Nephron progenitor cell (in vitro differentiated cells): ENCODE data around the gene CIAO3.

Experiments
- DNase-seq: peaks from one replicate; pipeline ENCODE4 v3.0.0; 2021
- H3K27ac Mint-ChIP-seq: 2 replicates; pipeline ENCODE4 v1.8.0; 2021; ENCODE audit warnings: mild to moderate bottlenecking, moderate library complexity, mixed read lengths
- H3K27me3 Mint-ChIP-seq: 2 replicates; pipeline ENCODE4 v1.8.0; 2021; ENCODE audit warnings: mild to moderate bottlenecking, low read depth, mixed read lengths; ENCODE audit not compliant: poor library complexity
- H3K36me3 Mint-ChIP-seq: 2 replicates; pipeline ENCODE4 v1.8.0; 2021; ENCODE audit warnings: low read depth, mixed read lengths
- H3K4me1 Mint-ChIP-seq: 2 replicates; pipeline ENCODE4 v1.8.0; 2021; ENCODE audit warnings: mixed read lengths
- H3K4me3 Mint-ChIP-seq: 2 replicates; pipeline ENCODE4 v1.8.0; 2021; ENCODE audit warnings: mild to moderate bottlenecking, moderate library complexity, mixed read lengths
- H3K9me3 Mint-ChIP-seq: 2 replicates; pipeline ENCODE4 v1.8.0; 2021; ENCODE audit warnings: mild to moderate bottlenecking, moderate library complexity, mixed read lengths
- TF ChIP-seq, protein P1 (sequence below): fragments of 200-600 bp; sonication (generic); IDR thresholded peaks from 2 replicates; pipeline ENCODE4 v1.5.0; 2021; ENCODE audit warnings: antibody characterized with exemption

Gene CIAO3

DNA sequence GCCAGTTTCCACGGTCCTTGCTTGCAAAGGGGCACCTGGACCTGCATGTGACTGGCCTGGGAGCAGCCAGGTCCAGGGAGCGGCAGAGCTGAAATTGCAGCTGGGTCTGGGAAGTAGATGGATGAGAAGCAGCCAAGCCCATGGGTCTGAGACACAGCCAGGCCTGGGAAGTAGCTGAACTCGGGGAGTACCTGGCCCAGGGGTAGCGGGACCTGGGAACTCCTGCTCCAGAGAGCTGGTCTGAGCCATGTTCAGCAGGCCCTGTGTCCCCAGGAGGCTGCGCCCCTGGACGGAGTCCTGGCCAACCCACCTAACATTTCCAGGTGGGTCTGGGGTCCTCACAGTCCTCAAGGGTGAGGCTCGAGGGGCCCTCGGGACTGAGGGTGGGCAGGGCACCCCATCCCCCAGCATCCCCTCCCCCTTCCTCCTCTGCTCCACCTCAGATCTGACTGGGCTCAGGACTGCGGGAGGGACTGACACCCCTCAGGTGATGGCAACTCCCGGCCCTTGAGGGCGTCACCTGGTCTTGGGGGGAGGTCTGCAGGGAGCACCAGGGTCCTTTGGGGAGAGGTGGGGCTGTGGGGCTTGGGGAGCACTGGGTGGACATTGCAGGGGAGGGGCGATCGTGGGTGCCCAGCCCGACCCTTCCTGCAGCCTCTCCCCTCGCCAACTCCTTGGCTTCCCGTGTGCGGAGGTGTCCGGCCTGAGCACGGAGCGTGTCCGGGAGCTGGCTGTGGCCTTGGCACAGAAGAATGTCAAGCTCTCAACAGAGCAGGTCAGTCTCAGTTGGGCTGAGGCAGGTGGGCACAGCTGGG, 22.8 kb upstream of the CIAO3 start:
- Mint-ChIP-seq H3K4me1 (peaks cover 23% of the 10 kb centered on the region), H3K27ac (no peak overlapping the region), H3K27me3 (no peaks in the 10 kb centered on the region), H3K36me3 (no peaks in the 10 kb centered on the region), H3K9me3 (no peaks in the 10 kb centered on the region), H3K4me3 (no peak overlapping the region)
- DNase-seq, result no peak
- TF ChIP-seq, protein P1, sequence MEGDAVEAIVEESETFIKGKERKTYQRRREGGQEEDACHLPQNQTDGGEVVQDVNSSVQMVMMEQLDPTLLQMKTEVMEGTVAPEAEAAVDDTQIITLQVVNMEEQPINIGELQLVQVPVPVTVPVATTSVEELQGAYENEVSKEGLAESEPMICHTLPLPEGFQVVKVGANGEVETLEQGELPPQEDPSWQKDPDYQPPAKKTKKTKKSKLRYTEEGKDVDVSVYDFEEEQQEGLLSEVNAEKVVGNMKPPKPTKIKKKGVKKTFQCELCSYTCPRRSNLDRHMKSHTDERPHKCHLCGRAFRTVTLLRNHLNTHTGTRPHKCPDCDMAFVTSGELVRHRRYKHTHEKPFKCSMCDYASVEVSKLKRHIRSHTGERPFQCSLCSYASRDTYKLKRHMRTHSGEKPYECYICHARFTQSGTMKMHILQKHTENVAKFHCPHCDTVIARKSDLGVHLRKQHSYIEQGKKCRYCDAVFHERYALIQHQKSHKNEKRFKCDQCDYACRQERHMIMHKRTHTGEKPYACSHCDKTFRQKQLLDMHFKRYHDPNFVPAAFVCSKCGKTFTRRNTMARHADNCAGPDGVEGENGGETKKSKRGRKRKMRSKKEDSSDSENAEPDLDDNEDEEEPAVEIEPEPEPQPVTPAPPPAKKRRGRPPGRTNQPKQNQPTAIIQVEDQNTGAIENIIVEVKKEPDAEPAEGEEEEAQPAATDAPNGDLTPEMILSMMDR, result no peak

DNA sequence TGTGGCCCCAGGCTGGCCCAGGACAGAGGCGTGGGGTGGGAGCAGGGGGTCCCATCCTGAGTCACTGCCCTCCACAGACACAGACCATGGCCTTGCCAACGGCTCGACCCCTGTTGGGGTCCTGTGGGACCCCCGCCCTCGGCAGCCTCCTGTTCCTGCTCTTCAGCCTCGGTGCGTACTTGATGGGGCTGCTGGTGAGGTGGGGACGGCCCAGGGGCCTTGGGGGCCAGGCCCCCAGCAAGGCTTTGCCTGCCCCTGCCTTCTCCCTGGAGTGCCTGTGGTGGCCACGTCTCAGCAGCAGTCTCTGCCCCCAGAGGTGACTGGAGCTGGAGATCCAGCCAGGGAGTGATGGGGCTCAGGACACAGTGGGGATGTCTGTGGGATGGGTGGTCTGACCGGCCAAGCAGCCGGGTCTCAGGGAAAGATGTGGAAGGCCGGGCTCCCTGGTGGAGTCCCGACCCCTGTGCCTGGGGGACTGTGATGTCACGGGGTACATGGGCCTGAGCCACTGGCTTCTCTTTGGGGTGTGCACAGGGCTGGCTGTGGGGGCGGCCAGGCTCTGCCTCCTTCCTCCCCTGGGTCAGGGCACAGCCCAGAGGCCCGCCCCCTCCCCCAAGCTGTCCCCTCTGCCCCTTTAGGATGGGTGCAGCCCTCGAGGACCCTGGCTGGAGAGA, 21.9 kb upstream of the CIAO3 start:
- H3K27ac Mint-ChIP-seq, result peak overlapping the region; percentile 29
- no peak for DNase-seq
- peaks cover 26% of the 10 kb centered on the region for H3K4me1 Mint-ChIP-seq
- H3K36me3 Mint-ChIP-seq, result no peaks in the 10 kb centered on the region
- H3K9me3 Mint-ChIP-seq, result peaks cover 2% of the 10 kb centered on the region
- peaks cover under 1% of the 10 kb centered on the region for H3K27me3 Mint-ChIP-seq
- no peak overlapping the region for H3K4me3 Mint-ChIP-seq
- TF ChIP-seq, protein P1, result no peak

DNA sequence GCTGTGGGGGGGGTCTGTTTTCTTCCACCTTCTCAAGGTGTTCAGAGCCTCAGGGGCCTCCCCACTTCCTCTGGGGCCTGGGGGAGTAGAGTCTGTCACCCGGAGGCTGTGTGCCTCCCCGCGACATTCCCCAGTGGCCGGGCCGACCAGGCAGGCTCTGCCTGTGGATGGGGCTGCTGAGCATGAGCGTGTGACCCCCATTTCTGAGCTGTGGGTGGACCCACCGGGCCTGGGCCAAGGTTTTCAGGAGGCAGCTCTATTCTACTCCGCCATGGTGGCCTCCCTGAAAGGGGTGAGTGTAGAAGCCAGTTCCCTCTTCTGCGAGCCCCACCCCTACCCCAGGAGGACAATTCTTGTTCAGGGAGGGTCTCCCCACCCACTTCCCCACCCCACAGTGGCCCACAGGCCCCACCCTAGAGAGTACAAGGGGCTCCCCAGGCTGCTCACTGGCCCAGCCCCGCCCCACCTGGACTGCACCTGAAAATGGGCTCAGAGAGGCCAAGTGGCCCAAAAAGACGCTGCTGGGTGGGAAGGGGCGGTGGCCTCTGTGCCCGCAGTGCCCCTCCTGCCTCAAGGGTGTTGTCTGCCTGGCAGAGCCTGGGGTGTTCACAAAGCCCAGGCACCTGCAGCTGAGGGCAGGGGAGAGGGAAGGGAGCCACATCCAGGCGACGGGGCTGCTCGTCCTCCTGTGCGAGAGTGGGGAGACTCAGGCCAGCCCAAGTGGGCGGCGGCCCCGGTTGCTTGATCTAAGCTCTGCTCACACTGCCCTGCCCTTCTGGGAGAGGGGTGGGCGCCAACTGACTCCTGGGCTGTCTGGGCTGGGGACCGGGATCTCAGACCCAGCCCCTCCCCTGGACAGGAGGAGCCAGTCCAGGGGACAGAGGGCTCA, 21.1 kb upstream of the CIAO3 start:
- H3K27me3 Mint-ChIP-seq, result peaks cover 4% of the 10 kb centered on the region
- TF ChIP-seq, protein P1, result no peak
- peaks cover 5% of the 10 kb centered on the region for H3K9me3 Mint-ChIP-seq
- H3K4me3 Mint-ChIP-seq, result no peak overlapping the region
- H3K27ac Mint-ChIP-seq, result no peak overlapping the region
- peaks cover 29% of the 10 kb centered on the region for H3K4me1 Mint-ChIP-seq
- DNase-seq, result no peak
- no peaks in the 10 kb centered on the region for H3K36me3 Mint-ChIP-seq

DNA sequence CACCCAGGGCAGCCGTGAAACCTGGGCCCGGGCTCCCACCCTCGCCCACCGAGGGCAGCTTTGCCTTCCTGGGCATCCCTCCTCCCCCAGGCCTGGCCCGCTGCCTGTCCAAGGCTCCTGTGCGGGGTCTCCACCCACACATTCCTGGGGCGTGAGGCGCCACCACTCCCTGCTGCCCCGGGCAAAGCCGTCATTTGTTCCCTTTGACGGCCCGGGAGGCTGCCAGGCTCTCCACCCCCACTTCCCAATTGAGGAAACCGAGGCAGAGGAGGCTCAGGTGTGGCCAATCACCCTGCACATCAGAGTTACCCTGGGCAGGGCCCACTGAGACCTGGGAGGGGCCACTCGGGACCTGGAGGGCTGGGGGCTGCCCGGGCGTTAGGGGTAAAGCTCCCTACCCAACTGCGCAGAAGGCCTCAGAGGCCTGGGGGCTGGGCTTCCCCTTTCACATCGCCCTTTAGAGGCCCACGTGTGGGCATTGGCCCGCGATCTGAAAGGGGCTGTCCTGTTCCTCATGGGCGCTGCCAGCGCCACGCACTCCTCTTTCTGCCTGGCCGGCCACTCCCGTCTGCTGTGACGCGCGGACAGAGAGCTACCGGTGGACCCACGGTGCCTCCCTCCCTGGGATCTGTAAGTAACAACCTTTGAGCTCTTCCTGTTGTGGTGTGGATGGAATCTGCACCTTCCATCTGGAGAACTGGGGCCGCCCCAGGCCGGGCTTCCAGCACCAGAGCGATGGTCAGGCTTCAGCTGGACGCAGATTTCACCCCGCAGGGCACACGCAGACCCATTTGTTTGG, 19.9 kb upstream of the CIAO3 start, which contains the start of gene MSLN:
Gene MSLN (plus strand): TSS at position 190 of the 799 bp plus-strand sequence. CDS start 1,947 bp downstream, outside the sequence.
- Mint-ChIP-seq H3K4me1 (peaks cover 24% of the 10 kb centered on the region), H3K27ac (peak within 1 kb of the TSS; percentile 85), H3K9me3 (peaks cover 11% of the 10 kb centered on the region), H3K27me3 (peaks cover 6% of the 10 kb centered on the region), H3K4me3 (peak within 1 kb of the TSS; percentile 55), H3K36me3 (no peaks in the 10 kb centered on the region)
- TF ChIP-seq, protein P1, result no peak
- no peak for DNase-seq

DNA sequence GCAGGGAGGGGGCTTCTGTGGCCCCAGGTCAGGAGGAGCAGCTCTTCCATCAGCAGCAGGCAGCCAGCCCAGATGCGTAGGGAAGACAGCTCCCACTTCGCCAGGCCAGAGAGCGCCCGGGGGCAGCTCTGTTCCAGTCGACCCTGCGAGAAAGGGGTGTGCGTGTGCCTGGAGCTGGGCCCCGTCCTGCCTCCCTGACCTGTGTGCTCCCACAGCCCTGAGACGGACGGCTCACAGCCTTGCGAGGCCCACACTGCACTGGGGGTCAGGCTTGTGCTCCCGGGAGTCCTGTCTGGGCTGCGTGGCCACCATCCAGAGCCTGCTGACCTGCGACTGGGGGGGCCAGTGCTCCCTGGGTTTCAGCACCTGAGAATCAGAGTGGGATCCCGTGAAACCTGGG, 19.3 kb upstream of the CIAO3 start:
- no peak for DNase-seq
- Mint-ChIP-seq H3K27me3 (peaks cover 6% of the 10 kb centered on the region), H3K27ac (peak overlapping the region; percentile 85), H3K36me3 (no peaks in the 10 kb centered on the region), H3K4me1 (peaks cover 23% of the 10 kb centered on the region), H3K9me3 (peaks cover 11% of the 10 kb centered on the region), H3K4me3 (peak overlapping the region; percentile 55)
- TF ChIP-seq, protein P1, result no peak
